ENCODE results near the gene PCBD1. TPM values are rescaled to one million over a fixed set of nuclear protein-coding genes. Genes with fewer than 3 reads are reported as not detected.
"Not testable (repeated sequence)": the region's sequence is repeated elsewhere in the genome, so short reads cannot be mapped to it uniquely, and the experiment has no call there.

PCBD1 gene
- total RNA-seq, result 54.6 and 82.2 TPM in 2 replicates

GRCh38 chr10:70887804-70888800 lies at the start of gene PCBD1:
Gene PCBD1, minus strand, starts transcription at chr10:70888565. Its CDS starts 32 bp downstream, at chr10:70888533.
- peak; percentile 8 for DNase-seq (ENCODE audit: low read depth, low spot score)

DNA sequence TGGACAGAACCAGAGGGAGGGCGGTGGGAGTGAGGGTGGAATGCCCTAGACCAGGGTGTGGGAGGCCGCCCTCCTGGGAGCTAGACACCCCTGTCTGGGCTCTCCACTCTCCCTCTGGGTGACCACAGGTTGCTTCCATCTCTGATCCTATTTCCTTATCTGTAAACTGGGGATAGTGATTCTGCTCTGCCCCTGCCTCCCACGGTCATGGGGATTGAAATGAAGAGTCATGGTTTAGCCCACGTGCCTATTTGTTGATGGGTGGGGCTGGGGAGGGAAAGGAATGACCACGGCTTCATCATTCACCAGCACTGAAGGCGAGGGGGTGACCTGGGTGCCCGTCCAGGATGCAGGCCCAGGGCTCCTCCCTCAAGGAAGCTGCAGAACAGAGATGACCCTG lies 49.3 kb upstream of the PCBD1 start:
- DNase-seq (ENCODE audit: low read depth, low spot score), result no peak

DNA sequence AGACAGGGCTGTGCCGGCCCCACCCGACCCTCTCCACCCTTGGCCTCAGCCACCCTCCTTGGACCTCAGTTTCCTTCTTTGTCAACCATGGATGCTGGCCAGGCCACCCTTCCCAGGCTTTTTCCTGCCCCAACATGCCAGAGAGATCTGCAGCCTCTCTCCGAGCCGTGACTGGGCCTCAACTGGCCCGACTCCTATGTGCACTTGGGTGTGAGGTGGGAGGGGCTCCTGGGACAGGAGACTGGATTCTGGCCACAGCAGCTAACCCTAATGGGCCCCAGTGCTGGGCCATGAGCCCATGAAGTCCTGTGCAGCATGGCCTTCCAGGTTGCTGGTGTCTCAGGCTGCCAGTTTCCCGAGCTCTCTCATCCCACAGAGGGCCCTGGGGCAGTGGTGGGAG lies 47.7 kb upstream of the PCBD1 start:
- no peak for DNase-seq (ENCODE audit: low read depth, low spot score)

GRCh38 chr10:70935631-70936030 lies 47.3 kb upstream of the PCBD1 start:
- DNase-seq (ENCODE audit: low read depth, low spot score), result no peak

GRCh38 chr10:70935125-70935625 lies 46.8 kb upstream of the PCBD1 start:
- no peak for DNase-seq (ENCODE audit: low read depth, low spot score)

GRCh38 chr10:70934701-70935100 lies 46.3 kb upstream of the PCBD1 start:
- DNase-seq (ENCODE audit: low read depth, low spot score), result no peak

- no peak for DNase-seq (ENCODE audit: low read depth, low spot score)
Observed at GRCh38 chr10:70932392-70933196, 44.2 kb upstream of the PCBD1 start.

DNA sequence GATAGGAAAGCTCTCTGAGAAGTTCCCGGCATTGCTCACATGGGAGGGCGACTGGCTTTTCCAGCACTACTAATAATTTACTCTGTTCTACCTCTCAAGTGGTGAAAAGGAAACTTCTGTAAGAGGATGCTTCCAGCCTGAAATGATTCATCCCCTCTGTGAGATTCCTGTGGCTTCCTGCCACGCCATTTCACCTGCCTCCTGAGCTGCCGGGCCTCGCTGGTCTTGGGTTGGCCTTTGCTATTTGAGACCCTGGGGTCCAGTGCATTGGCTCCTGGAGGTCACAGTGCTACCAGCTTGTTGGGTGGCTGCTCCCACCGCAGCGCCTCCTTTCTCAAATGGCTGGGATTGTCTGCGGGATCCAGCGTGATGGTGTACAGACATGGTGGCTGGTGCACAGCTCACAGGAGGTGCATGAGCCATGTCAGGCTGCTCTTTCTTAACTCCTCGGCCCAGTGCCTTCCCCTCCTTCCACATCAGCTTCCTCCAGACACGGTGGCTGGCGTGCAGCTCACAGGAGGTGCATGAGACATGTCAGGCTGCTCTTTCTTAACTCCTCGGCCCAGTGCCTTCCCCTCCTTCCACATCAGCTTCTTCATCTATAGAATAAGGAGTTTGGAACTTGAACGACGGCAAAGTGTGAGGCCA lies 42.9 kb upstream of the PCBD1 start:
- DNase-seq (ENCODE audit: low read depth, low spot score), result no peak

DNA sequence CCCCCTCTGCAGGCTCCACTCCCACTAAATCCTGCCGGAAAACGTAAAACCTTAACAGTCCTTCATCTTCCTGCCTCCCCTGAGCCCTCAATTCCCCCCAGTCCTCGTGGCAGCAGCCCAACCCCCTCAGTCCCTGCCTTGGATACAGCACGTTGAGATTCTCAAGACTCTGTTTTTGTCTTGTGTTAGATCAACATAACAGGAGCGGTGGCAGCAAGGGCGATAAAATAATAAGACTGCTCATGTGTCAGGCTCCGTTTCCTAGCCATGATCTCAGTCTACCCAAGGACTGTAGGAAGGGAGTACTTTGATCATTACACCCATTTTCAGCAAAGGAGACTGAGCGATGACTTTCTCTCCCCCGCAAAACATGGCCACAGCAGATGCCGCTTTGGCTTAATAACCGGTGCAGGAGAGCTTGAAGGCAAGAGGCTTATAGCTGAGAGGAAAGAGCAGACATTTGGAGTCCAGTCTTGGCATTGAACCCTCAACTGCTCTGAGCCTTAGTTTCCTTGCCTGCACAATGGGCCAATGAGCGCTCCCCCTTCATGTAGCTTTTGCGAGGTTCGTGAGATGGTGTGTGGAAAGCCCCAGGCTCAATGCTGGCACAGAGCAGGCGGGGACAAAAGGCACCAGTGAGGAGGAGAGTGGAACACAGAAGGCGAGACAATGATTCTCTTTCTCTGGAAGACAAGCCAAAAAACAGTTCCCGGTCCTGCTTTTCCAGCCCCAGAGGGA lies 42.1 kb upstream of the PCBD1 start:
- DNase-seq (ENCODE audit: low read depth, low spot score), result no peak

GRCh38 chr10:70928140-70928539 lies 39.8 kb upstream of the PCBD1 start:
- DNase-seq (ENCODE audit: low read depth, low spot score), result no peak

- no peak for DNase-seq (ENCODE audit: low read depth, low spot score)
Observed at GRCh38 chr10:70927189-70927943, 39.0 kb upstream of the PCBD1 start.

- DNase-seq (ENCODE audit: low read depth, low spot score), result no peak
Observed at GRCh38 chr10:70926226-70927000, 38.0 kb upstream of the PCBD1 start.

- no peak for DNase-seq (ENCODE audit: low read depth, low spot score)
Observed at GRCh38 chr10:70925377-70926225, 37.2 kb upstream of the PCBD1 start.

GRCh38 chr10:70923696-70924095 lies 35.3 kb upstream of the PCBD1 start:
- no peak for DNase-seq (ENCODE audit: low read depth, low spot score)

GRCh38 chr10:70921285-70921684 lies 32.9 kb upstream of the PCBD1 start:
- DNase-seq (ENCODE audit: low read depth, low spot score), result no peak

GRCh38 chr10:70920519-70920918 lies 32.2 kb upstream of the PCBD1 start:
- no peak for DNase-seq (ENCODE audit: low read depth, low spot score)

GRCh38 chr10:70919906-70920305 lies 31.5 kb upstream of the PCBD1 start:
- DNase-seq (ENCODE audit: low read depth, low spot score), result not testable (repeated sequence)

GRCh38 chr10:70918851-70919530 lies 30.6 kb upstream of the PCBD1 start:
- no peak for DNase-seq (ENCODE audit: low read depth, low spot score)
